SK-N-SH (cell line): ENCODE results near the gene PROKR1. TPM values are rescaled to one million over a fixed set of nuclear protein-coding genes. Genes with fewer than 3 reads are reported as not detected.

Source experiments
- CTCF ChIA-PET: fragments of 300-600, 350-600 bp; formaldehyde crosslinking; extraction: SDS; loops from one replicate; lab custom pipeline; 2021; lab: Yijun Ruan, JAX
- POLR2A ChIA-PET: fragments of 350-600 bp; sonication (Branson Sonifier 250); formaldehyde crosslinking; extraction: SDS; loops from one replicate; lab custom pipeline; 2020; ENCODE audit warnings: antibody characterized with exemption, inconsistent platforms; lab: Yijun Ruan, JAX
- DNase-seq: peaks from one replicate; pipeline ENCODE4 v3.0.0; 2012
- H2AFZ ChIP-seq: fragments of 200-600 bp; sonication (generic); 2 replicates; pipeline ENCODE4 v1.8.1; 2016; ENCODE audit warnings: antibody characterized with exemption, mild to moderate bottlenecking, low read depth
- H3F3A ChIP-seq: fragments of 200-600 bp; sonication (generic); replicated peaks from 2 replicates; pipeline ENCODE3; 2016; ENCODE audit warnings: antibody characterized with exemption, mild to moderate bottlenecking; ENCODE audit not compliant: insufficient read depth
- H3K27ac ChIP-seq, 2 experiments: fragments of 200-500 bp in 1 of 2; fragments of 200-600 bp in 1 of 2; sonication (Bioruptor generic) in 1 of 2; sonication (generic), shearing (Covaris generic) in 1 of 2; 2 replicates each; pipeline versions ENCODE4 v1.5.1 to v1.6.1; 2014 to 2016; ENCODE audit warnings: low read depth in 2 of 2, inconsistent platforms in 1 of 2, low read length in 1 of 2, mild to moderate bottlenecking in 1 of 2, mixed read lengths in 1 of 2
- H3K27me3 ChIP-seq: fragments of 200-600 bp; sonication (generic), shearing (Covaris generic); 2 replicates; pipeline ENCODE4 v1.6.1; 2016; ENCODE audit warnings: mixed run types; ENCODE audit not compliant: insufficient read depth
- H3K36me3 ChIP-seq, 2 experiments: fragments of 200-500 bp in 1 of 2; fragments of 200-600 bp in 1 of 2; sonication (Bioruptor generic) in 1 of 2; sonication (generic) in 1 of 2; replicated peaks in 1 of 2; 2 replicates each; pipeline versions ENCODE3 to v1.5.1; 2014 to 2016; ENCODE audit warnings: low read length in 1 of 2, mild to moderate bottlenecking in 1 of 2; ENCODE audit not compliant: insufficient read depth in 2 of 2, control insufficient read depth in 1 of 2
- H3K4me1 ChIP-seq, 2 experiments: fragments of 200-500 bp in 1 of 2; fragments of 200-600 bp in 1 of 2; sonication (Bioruptor generic) in 1 of 2; sonication (generic), shearing (Covaris generic) in 1 of 2; 2 replicates each; pipeline versions ENCODE4 v1.5.1 to v1.6.1; 2014 to 2016; ENCODE audit warnings: low read depth in 1 of 2, low read length in 1 of 2, mixed run types in 1 of 2; ENCODE audit not compliant: insufficient read depth in 2 of 2, control insufficient read depth in 1 of 2
- H3K4me2 ChIP-seq: fragments of 200-600 bp; sonication (generic), shearing (Covaris generic); 2 replicates; pipeline ENCODE4 v1.6.1; 2017; ENCODE audit warnings: mixed run types
- H3K4me3 ChIP-seq, 2 experiments: fragments of 200-500 bp in 1 of 2; fragments of 200-600 bp in 1 of 2; sonication (Bioruptor generic) in 1 of 2; sonication (generic), shearing (Covaris generic) in 1 of 2; 2 replicates each; pipeline versions ENCODE4 v1.5.1 to v1.8.1; 2014 to 2016; ENCODE audit warnings: low read depth in 2 of 2, inconsistent platforms in 1 of 2, low read length in 1 of 2, mild to moderate bottlenecking in 1 of 2, mixed read lengths in 1 of 2, moderate library complexity in 1 of 2
- H3K79me2 ChIP-seq: fragments of 200-600 bp; sonication (generic); 2 replicates; pipeline ENCODE4 v1.8.1; 2017; ENCODE audit warnings: mild to moderate bottlenecking; ENCODE audit not compliant: insufficient read depth
- H3K9ac ChIP-seq: fragments of 200-600 bp; sonication (generic); 2 replicates; pipeline ENCODE4 v1.6.1; 2017; ENCODE audit warnings: mixed run types
- H3K9me2 ChIP-seq: fragments of 200-600 bp; sonication (generic); 2 replicates; pipeline ENCODE4 v1.6.1; 2017; ENCODE audit warnings: mixed run types
- H3K9me3 ChIP-seq: fragments of 200-600 bp; sonication (generic); 2 replicates; pipeline ENCODE4 v1.6.1; 2017; ENCODE audit warnings: mixed run types, mild to moderate bottlenecking, moderate library complexity
- H4K20me1 ChIP-seq: fragments of 200-600 bp; sonication (generic); 2 replicates; pipeline ENCODE4 v1.6.1; 2017; ENCODE audit warnings: mild to moderate bottlenecking, mixed run types; ENCODE audit not compliant: insufficient read depth
- CHD2 ChIP-seq: fragments of 150-350 bp; IDR thresholded peaks from 2 replicates; pipeline ENCODE4 v1.6.1; 2018; ENCODE audit warnings: low read length; ENCODE audit not compliant: partially characterized antibody
- ELF1 ChIP-seq: IDR thresholded peaks from 2 replicates; pipeline ENCODE4 v1.4.0; 2012
- EP300 ChIP-seq, 2 experiments: IDR thresholded peaks; 2 replicates each; pipeline versions ENCODE4 v1.4.0 to v1.6.1; 2012; ENCODE audit warnings: borderline replicate concordance in 1 of 2, low read depth in 1 of 2, low read length in 1 of 2
- EZH2phosphoT487 ChIP-seq: fragments of 200-600 bp; sonication (generic); IDR thresholded peaks from 2 replicates; pipeline ENCODE4 v1.6.1; 2017; ENCODE audit warnings: low read depth, mixed run types, mild to moderate bottlenecking, antibody characterized with exemption, moderate library complexity, borderline replicate concordance
- FOSL2 ChIP-seq: IDR thresholded peaks from 2 replicates; pipeline ENCODE4 v1.4.0; 2012; ENCODE audit warnings: low read depth, mild to moderate bottlenecking, moderate library complexity, borderline replicate concordance
- FOXJ3 ChIP-seq: sonication (generic); formaldehyde crosslinking; IDR thresholded peaks from 2 replicates; pipeline ENCODE4 v1.5.1; 2020; ENCODE audit warnings: mild to moderate bottlenecking, missing genetic modification reagents
- GABPA ChIP-seq: IDR thresholded peaks from 2 replicates; pipeline ENCODE4 v1.4.0; 2012; ENCODE audit warnings: low read depth, mild to moderate bottlenecking
- GATA2 ChIP-seq: sonication (generic); formaldehyde crosslinking; IDR thresholded peaks from 2 replicates; pipeline ENCODE4 v1.5.0; 2020; ENCODE audit warnings: mild to moderate bottlenecking, missing genetic modification reagents
- JUND ChIP-seq: IDR thresholded peaks from 2 replicates; pipeline ENCODE4 v1.4.0; 2012
- MAX ChIP-seq: IDR thresholded peaks from 2 replicates; pipeline ENCODE4 v1.4.0; 2012; ENCODE audit warnings: low read depth
- MEF2A ChIP-seq: IDR thresholded peaks from 2 replicates; pipeline ENCODE4 v1.4.0; 2012; ENCODE audit warnings: low read depth, borderline replicate concordance
- NFIC ChIP-seq: IDR thresholded peaks from 2 replicates; pipeline ENCODE4 v1.4.0; 2012; ENCODE audit warnings: borderline replicate concordance
- POLR2AphosphoS5 ChIP-seq: IDR thresholded peaks from 2 replicates; pipeline ENCODE4 v1.6.1; 2012; ENCODE audit warnings: low read depth, low read length
- RAD21 ChIP-seq: IDR thresholded peaks from 2 replicates; pipeline ENCODE4 v1.6.1; 2012; ENCODE audit warnings: mild to moderate bottlenecking, low read length
- RCOR1 ChIP-seq: fragments of 150-350 bp; IDR thresholded peaks from 2 replicates; pipeline ENCODE4 v1.6.1; 2017; ENCODE audit warnings: antibody characterized with exemption, low read length
- SMC3 ChIP-seq: IDR thresholded peaks from 2 replicates; pipeline ENCODE4 v1.6.1; 2012; ENCODE audit warnings: low read depth, low read length, improper control_type of control experiment
- TCF12 ChIP-seq: IDR thresholded peaks from 2 replicates; pipeline ENCODE4 v1.4.0; 2012
- USF1 ChIP-seq: IDR thresholded peaks from 2 replicates; pipeline ENCODE4 v1.4.0; 2012; ENCODE audit warnings: low read depth, borderline replicate concordance
- USF2 ChIP-seq: fragments of 150-350 bp; IDR thresholded peaks from 2 replicates; pipeline ENCODE4 v1.6.1; 2017; ENCODE audit warnings: antibody characterized with exemption, low read length, low read depth, borderline replicate concordance
- YY1 ChIP-seq: IDR thresholded peaks from 2 replicates; pipeline ENCODE4 v1.4.0; 2012; ENCODE audit warnings: low read depth, mild to moderate bottlenecking
- WGBS: methylation state at CpG from one replicate; pipeline ENCODE4 v1.1.6; 2017; ENCODE audit warnings: low lambda C conversion rate; 5-methylcytosine and 5-hydroxymethylcytosine counted together
- polyA plus RNA-seq, 3 experiments: library from polyadenylated mRNA; depleted of rRNA; stranded (reverse); fragments of >200 nt; gene quantifications; 2 replicates each; pipeline ENCODE4 v1.2.3, GENCODE V29; 2012
- TF ChIP-seq, protein P1 (sequence below): IDR thresholded peaks from 2 replicates; pipeline ENCODE4 v1.6.1; 2012; ENCODE audit warnings: mild to moderate bottlenecking, low read depth, low read length, moderate library complexity
- TF ChIP-seq, protein P2 (sequence below): fragments of 150-350 bp; IDR thresholded peaks from 2 replicates; pipeline ENCODE4 v1.6.1; 2016; ENCODE audit warnings: mild to moderate bottlenecking, low read depth, low read length

Gene PROKR1
- polyA plus RNA-seq, 1 of the 3 experiments (the other 2 are of a cell fraction), result not detected

DNA sequence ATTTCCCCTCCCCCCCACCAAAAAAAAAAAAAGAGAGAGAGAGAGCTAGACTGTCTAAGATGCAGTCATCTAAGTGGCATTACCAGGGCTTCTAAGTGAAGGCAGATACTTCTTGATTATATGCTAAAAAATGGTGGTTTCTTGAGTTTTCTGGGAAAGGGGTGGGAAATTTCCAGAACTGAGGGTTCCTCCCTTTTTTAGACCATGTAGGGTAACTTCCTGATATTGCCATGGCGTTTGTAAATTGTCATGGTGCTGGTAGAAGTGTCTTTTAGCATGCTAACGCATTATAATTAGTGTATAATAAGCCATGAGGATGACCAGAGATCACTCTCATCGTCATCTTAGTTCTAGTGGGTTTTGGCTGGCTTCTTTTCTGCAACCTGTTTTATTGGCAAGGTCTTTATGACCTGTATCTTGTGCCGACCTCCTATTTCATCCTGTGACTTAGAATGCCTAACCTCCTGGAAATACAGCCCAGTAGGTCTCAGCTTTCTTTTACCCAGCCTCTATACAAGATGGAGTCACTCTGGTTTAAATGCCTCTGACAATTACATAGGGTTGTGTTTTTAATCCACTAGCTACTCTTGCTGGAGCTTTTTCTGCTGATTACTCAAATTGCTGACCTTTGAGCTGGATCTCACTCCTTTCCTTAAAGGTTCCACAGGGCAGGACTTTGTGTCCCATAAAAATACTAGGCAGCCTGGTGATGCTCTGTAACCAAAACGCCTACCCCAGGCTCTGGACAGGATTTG, 30.4 kb upstream of the PROKR1 start:
- Histone ChIP-seq H3K9me2 (no peaks in the 10 kb centered on the region), H3K79me2 (no peaks in the 10 kb centered on the region), H3K4me1 (no peaks in the 10 kb centered on the region), H4K20me1 (no peaks in the 10 kb centered on the region), H3K27ac (no peak overlapping the region), H3K4me3 (no peak overlapping the region), H3K36me3 (no peaks in the 10 kb centered on the region), H3K27me3 (no peaks in the 10 kb centered on the region), H3F3A (no peaks in the 10 kb centered on the region), H3K9me3 (no peaks in the 10 kb centered on the region), H3K9ac (no peak overlapping the region), H2AFZ (no peak overlapping the region), H3K4me2 (no peak overlapping the region)
- CTCF ChIA-PET, result interaction anchor here (0.9 kb wide), 1 partner anchor 18 kb away, joined by 3 read pairs; no protein-coding TSS in a partner anchor
- WGBS, result 19% methylated on average over 5 of the region's 5 CpGs
- POLR2A ChIA-PET, result no interaction called here
- no peak for DNase-seq
- TF ChIP-seq MEF2A, result no peak
- no peak for TF ChIP-seq JUND
- TF ChIP-seq YY1, result no peak
- no peak for TF ChIP-seq GABPA
- TF ChIP-seq EZH2phosphoT487, result no peak
- TF ChIP-seq RCOR1, result no peak
- no peak for TF ChIP-seq EP300 (IDR thresholded peaks at IDR 0.05; ENCODE audit: borderline replicate concordance in 1 of 2, low read depth in 1 of 2, low read length in 1 of 2)

DNA sequence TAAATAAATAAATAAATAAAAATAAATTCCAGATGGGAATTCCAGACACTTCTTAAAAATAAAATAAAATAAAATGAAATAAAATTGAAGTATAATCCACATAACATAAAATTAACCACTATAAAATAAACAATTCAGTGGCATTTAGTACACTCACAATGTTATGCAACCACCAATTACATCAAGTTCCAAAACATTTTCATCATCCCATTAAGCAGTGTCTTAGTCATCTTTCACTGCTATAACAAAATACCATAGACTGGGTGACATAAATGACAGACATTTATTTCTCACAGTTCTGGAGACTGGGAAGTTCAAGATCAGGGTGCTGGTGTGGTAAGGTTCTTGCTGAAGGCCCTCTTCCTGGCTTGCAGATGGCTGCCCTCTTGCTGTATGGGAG, 22.6 kb upstream of the PROKR1 start:
- H3K4me2 ChIP-seq, result no peak overlapping the region
- no peaks in the 10 kb centered on the region for H3K9me3 ChIP-seq
- H3F3A ChIP-seq, result no peaks in the 10 kb centered on the region
- DNase-seq, result no peak
- H3K4me1 ChIP-seq, result no peaks in the 10 kb centered on the region
- ChIA-PET CTCF (no interaction called here), POLR2A (no interaction called here)
- no peaks in the 10 kb centered on the region for H3K79me2 ChIP-seq
- H3K4me3 ChIP-seq, result no peak overlapping the region
- H4K20me1 ChIP-seq, result no peaks in the 10 kb centered on the region
- H3K36me3 ChIP-seq, result no peaks in the 10 kb centered on the region
- no peak overlapping the region for H2AFZ ChIP-seq
- H3K9me2 ChIP-seq, result no peaks in the 10 kb centered on the region
- H3K27ac ChIP-seq, result no peak overlapping the region
- no peaks in the 10 kb centered on the region for H3K27me3 ChIP-seq
- no peak overlapping the region for H3K9ac ChIP-seq
- TF ChIP-seq CHD2, result no peak
- TF ChIP-seq, protein P1, sequence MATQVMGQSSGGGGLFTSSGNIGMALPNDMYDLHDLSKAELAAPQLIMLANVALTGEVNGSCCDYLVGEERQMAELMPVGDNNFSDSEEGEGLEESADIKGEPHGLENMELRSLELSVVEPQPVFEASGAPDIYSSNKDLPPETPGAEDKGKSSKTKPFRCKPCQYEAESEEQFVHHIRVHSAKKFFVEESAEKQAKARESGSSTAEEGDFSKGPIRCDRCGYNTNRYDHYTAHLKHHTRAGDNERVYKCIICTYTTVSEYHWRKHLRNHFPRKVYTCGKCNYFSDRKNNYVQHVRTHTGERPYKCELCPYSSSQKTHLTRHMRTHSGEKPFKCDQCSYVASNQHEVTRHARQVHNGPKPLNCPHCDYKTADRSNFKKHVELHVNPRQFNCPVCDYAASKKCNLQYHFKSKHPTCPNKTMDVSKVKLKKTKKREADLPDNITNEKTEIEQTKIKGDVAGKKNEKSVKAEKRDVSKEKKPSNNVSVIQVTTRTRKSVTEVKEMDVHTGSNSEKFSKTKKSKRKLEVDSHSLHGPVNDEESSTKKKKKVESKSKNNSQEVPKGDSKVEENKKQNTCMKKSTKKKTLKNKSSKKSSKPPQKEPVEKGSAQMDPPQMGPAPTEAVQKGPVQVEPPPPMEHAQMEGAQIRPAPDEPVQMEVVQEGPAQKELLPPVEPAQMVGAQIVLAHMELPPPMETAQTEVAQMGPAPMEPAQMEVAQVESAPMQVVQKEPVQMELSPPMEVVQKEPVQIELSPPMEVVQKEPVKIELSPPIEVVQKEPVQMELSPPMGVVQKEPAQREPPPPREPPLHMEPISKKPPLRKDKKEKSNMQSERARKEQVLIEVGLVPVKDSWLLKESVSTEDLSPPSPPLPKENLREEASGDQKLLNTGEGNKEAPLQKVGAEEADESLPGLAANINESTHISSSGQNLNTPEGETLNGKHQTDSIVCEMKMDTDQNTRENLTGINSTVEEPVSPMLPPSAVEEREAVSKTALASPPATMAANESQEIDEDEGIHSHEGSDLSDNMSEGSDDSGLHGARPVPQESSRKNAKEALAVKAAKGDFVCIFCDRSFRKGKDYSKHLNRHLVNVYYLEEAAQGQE, result no peak
- no peak for TF ChIP-seq RCOR1
- TF ChIP-seq USF1, result no peak
- no peak for TF ChIP-seq SMC3
- TF ChIP-seq FOXJ3 (CRISPR knock-in tag), result no peak
- no peak for TF ChIP-seq EP300 (IDR thresholded peaks at IDR 0.05; ENCODE audit: borderline replicate concordance in 1 of 2, low read depth in 1 of 2, low read length in 1 of 2)
- TF ChIP-seq, protein P2, sequence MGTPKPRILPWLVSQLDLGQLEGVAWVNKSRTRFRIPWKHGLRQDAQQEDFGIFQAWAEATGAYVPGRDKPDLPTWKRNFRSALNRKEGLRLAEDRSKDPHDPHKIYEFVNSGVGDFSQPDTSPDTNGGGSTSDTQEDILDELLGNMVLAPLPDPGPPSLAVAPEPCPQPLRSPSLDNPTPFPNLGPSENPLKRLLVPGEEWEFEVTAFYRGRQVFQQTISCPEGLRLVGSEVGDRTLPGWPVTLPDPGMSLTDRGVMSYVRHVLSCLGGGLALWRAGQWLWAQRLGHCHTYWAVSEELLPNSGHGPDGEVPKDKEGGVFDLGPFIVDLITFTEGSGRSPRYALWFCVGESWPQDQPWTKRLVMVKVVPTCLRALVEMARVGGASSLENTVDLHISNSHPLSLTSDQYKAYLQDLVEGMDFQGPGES, result no peak
- TF ChIP-seq NFIC, result no peak
- no peak for TF ChIP-seq RAD21
- no peak for TF ChIP-seq MAX
- no peak for TF ChIP-seq GABPA
- TF ChIP-seq GATA2 (CRISPR knock-in tag), result no peak
- TF ChIP-seq TCF12, result no peak
- TF ChIP-seq POLR2AphosphoS5, result no peak
- no peak for TF ChIP-seq ELF1
- TF ChIP-seq FOSL2, result no peak
- TF ChIP-seq USF2, result no peak
- TF ChIP-seq YY1, result no peak
